GM23338 (cell line): ENCODE data around the gene UNC5C. TPM values are rescaled to one million over a fixed set of nuclear protein-coding genes. Genes with fewer than 3 reads are reported as not detected.

Experiments
- ATAC-seq: fragments of 200-7000 bp; cut with Tn5 transposase; 3 replicates; pipeline ENCODE4 v1.9.1; 2020
- DNase-seq: peaks from one replicate; pipeline ENCODE4 v3.0.0-alpha.2; 2015; ENCODE audit warnings: low spot score
- H2AFZ ChIP-seq: fragments of 200-600 bp; sonication (generic); 2 replicates; pipeline ENCODE4 v1.8.0; 2016; ENCODE audit warnings: antibody characterized with exemption, mild to moderate bottlenecking, moderate library complexity
- H3F3A ChIP-seq: fragments of 200-600 bp; sonication (generic); replicated peaks from 2 replicates; pipeline ENCODE4 v1.8.0; 2017; ENCODE audit warnings: antibody characterized with exemption, mixed run types, low read depth
- H3K27ac ChIP-seq: fragments of 200-600 bp; sonication (generic); 2 replicates; pipeline ENCODE4 v1.6.1; 2016; ENCODE audit warnings: low read depth
- H3K27me3 ChIP-seq: fragments of 200-600 bp; sonication (generic); 2 replicates; pipeline ENCODE4 v1.8.0; 2016; ENCODE audit warnings: mild to moderate bottlenecking, mixed run types, moderate library complexity; ENCODE audit not compliant: insufficient read depth
- H3K36me3 ChIP-seq: fragments of 200-600 bp; sonication (generic); 2 replicates; pipeline ENCODE4 v1.8.0; 2016; ENCODE audit warnings: mild to moderate bottlenecking; ENCODE audit not compliant: insufficient read depth
- H3K4me1 ChIP-seq: fragments of 200-600 bp; sonication (generic); 2 replicates; pipeline ENCODE4 v1.8.0; 2016; ENCODE audit warnings: mild to moderate bottlenecking, moderate library complexity; ENCODE audit not compliant: insufficient read depth
- H3K4me2 ChIP-seq: fragments of 200-600 bp; sonication (generic); 2 replicates; pipeline ENCODE4 v1.7.1; 2017; ENCODE audit warnings: mixed run types
- H3K4me3 ChIP-seq: fragments of 200-600 bp; sonication (generic); 2 replicates; pipeline ENCODE4 v1.6.1; 2016; ENCODE audit warnings: mixed run types
- H3K79me2 ChIP-seq: fragments of 200-600 bp; sonication (generic); replicated peaks from 2 replicates; pipeline ENCODE4 v1.8.0; 2017; ENCODE audit warnings: mild to moderate bottlenecking; ENCODE audit not compliant: insufficient read depth
- H3K9me2 ChIP-seq: fragments of 200-600 bp; sonication (generic); 2 replicates; pipeline ENCODE4 v1.8.0; 2017; ENCODE audit not compliant: insufficient read depth
- H4K20me1 ChIP-seq: fragments of 200-600 bp; sonication (generic); replicated peaks from 2 replicates; pipeline ENCODE4 v1.8.0; 2017; ENCODE audit warnings: mild to moderate bottlenecking; ENCODE audit not compliant: insufficient read depth
- H3K27ac Mint-ChIP-seq: 2 replicates; pipeline ENCODE4 v1.8.0; 2020; ENCODE audit warnings: inconsistent platforms, mild to moderate bottlenecking, moderate library complexity, mixed read lengths
- H3K27me3 Mint-ChIP-seq: 3 replicates; pipeline ENCODE4 v1.8.0; 2022; ENCODE audit warnings: low read depth, mild to moderate bottlenecking, moderate library complexity, mixed read lengths, inconsistent platforms; ENCODE audit not compliant: insufficient read depth, poor library complexity
- H3K36me3 Mint-ChIP-seq: 3 replicates; pipeline ENCODE4 v1.8.0; 2021; ENCODE audit warnings: low read depth, mild to moderate bottlenecking, inconsistent platforms, moderate library complexity, mixed read lengths
- H3K4me1 Mint-ChIP-seq: 3 replicates; pipeline ENCODE4 v1.8.0; 2020; ENCODE audit warnings: mild to moderate bottlenecking, inconsistent platforms, mixed read lengths
- H3K4me3 Mint-ChIP-seq: 3 replicates; pipeline ENCODE4 v1.8.0; 2021; ENCODE audit warnings: moderate library complexity, mild to moderate bottlenecking, inconsistent platforms, mixed read lengths
- H3K9me3 Mint-ChIP-seq: 3 replicates; pipeline ENCODE4 v1.8.0; 2020; ENCODE audit warnings: moderate library complexity, mild to moderate bottlenecking, inconsistent platforms, mixed read lengths
- CREB1 ChIP-seq: fragments of 250-450 bp; sonication (Bioruptor Pico); IDR thresholded peaks from 2 replicates; pipeline ENCODE4 v1.5.0; 2020; ENCODE audit warnings: low read depth, mild to moderate bottlenecking, moderate library complexity
- EZH2 ChIP-seq: fragments of 200-600 bp; sonication (generic); IDR thresholded peaks from one replicate; pipeline ENCODE4 v1.8.0; 2017; ENCODE audit warnings: antibody characterized with exemption, mild to moderate bottlenecking, low read depth; ENCODE audit not compliant: unreplicated experiment
- EZH2phosphoT487 ChIP-seq: fragments of 200-600 bp; sonication (generic); IDR thresholded peaks from one replicate; pipeline ENCODE4 v1.8.1; 2018; ENCODE audit warnings: antibody characterized with exemption; ENCODE audit not compliant: unreplicated experiment
- JUNB ChIP-seq: IDR thresholded peaks from one replicate; pipeline ENCODE4 v1.6.1; 2016; ENCODE audit warnings: antibody characterized with exemption; ENCODE audit not compliant: unreplicated experiment
- NANOG ChIP-seq: IDR thresholded peaks from 2 replicates; pipeline ENCODE4 v1.6.1; 2016; ENCODE audit warnings: antibody characterized with exemption, borderline replicate concordance
- STAT1 ChIP-seq: IDR thresholded peaks from one replicate; pipeline ENCODE4 v1.6.1; 2016; ENCODE audit warnings: antibody characterized with exemption; ENCODE audit not compliant: unreplicated experiment
- ZNF331 ChIP-seq: fragments of 250-450 bp; sonication (Bioruptor Pico); IDR thresholded peaks from 2 replicates; pipeline ENCODE4 v1.5.0; 2020; ENCODE audit warnings: low read depth, mild to moderate bottlenecking, moderate library complexity
- polyA plus RNA-seq: library from polyadenylated mRNA; unstranded; fragments of >200 nt; fragmentation: Nextera tagmentation; extraction: Ambion mirVana; gene quantifications from 2 replicates; pipeline ENCODE4 v1.2.1, GENCODE V29; 2016
- total RNA-seq: library from RNA; depleted of rRNA; stranded (reverse); fragments of >200 nt; shearing (Covaris generic); gene quantifications from 2 replicates; pipeline ENCODE4 v1.2.3, GENCODE V29; 2014
- TF ChIP-seq, protein P1 (sequence below), 2 experiments: fragments of 200-600 bp in 1 of 2; sonication (generic) in 1 of 2; conservative IDR thresholded peaks; 2 replicates each; pipeline versions ENCODE4 v1.5.1 to v1.6.1; 2016 to 2017; ENCODE audit warnings: antibody characterized with exemption in 2 of 2, low read depth in 2 of 2, mild to moderate bottlenecking in 2 of 2, moderate library complexity in 1 of 2
- TF ChIP-seq, protein P2 (sequence below): IDR thresholded peaks from 2 replicates; pipeline ENCODE4 v1.6.1; 2016; ENCODE audit warnings: antibody characterized with exemption

The UNC5C gene
- total and polyA plus RNA-seq, 2 experiments from 2014 or later: 0.08 to 0.21 TPM

DNA sequence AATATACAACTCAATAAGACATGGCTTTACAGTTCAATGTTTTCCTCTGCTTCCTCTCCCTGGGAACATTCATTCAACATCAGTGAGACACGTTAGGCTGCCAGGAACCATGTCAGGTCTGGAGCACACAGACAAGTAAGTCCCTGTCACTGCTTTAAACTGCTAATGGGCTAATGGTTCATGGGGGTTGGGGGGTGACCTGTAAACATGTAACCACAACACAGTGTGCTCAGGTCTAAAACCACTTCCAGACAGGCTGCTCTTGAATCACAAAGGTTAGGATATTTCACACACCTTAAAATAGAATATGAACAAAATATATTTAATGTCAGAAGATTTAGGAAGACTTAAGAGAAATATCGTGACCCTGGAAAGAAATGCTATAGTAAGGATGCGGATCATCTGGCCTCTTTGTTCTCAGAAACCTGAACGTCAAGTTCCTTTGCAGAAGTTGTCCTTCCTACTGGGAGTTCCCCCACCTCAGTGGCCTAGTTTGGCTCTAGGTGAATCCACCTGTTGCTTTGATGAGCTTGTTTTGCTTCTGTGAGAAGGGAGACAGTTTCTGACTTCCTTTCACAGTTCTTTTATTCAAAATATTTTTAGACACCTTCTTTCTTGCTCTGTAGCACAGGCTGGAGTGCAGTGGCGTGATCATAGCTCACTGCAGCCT is 359.9 kb downstream of the UNC5C start:
- no peaks in the 10 kb centered on the region for H3K27me3 ChIP-seq
- no peaks in the 10 kb centered on the region for H3K36me3 ChIP-seq
- no peak overlapping the region for H3K4me2 ChIP-seq
- no peak overlapping the region for H3K27ac ChIP-seq
- no peaks in the 10 kb centered on the region for H4K20me1 ChIP-seq
- H3K4me3 ChIP-seq: no peak overlapping the region
- H3F3A ChIP-seq: no peaks in the 10 kb centered on the region
- H2AFZ ChIP-seq: no peak overlapping the region
- Mint-ChIP-seq H3K4me3 (no peak overlapping the region), H3K4me1 (peaks cover 6% of the 10 kb centered on the region), H3K27me3 (peaks cover 10% of the 10 kb centered on the region), H3K36me3 (no peaks in the 10 kb centered on the region), H3K9me3 (no peaks in the 10 kb centered on the region), H3K27ac (no peak overlapping the region; the same call in 1 of the 2 replicates)
- no peaks in the 10 kb centered on the region for H3K79me2 ChIP-seq
- H3K9me2 ChIP-seq: no peaks in the 10 kb centered on the region
- TF ChIP-seq, protein P1, sequence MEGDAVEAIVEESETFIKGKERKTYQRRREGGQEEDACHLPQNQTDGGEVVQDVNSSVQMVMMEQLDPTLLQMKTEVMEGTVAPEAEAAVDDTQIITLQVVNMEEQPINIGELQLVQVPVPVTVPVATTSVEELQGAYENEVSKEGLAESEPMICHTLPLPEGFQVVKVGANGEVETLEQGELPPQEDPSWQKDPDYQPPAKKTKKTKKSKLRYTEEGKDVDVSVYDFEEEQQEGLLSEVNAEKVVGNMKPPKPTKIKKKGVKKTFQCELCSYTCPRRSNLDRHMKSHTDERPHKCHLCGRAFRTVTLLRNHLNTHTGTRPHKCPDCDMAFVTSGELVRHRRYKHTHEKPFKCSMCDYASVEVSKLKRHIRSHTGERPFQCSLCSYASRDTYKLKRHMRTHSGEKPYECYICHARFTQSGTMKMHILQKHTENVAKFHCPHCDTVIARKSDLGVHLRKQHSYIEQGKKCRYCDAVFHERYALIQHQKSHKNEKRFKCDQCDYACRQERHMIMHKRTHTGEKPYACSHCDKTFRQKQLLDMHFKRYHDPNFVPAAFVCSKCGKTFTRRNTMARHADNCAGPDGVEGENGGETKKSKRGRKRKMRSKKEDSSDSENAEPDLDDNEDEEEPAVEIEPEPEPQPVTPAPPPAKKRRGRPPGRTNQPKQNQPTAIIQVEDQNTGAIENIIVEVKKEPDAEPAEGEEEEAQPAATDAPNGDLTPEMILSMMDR (conservative IDR thresholded peaks at IDR 0.05; ENCODE audit: low read depth in 2 of 2): no peak
- TF ChIP-seq CREB1 (no peak), STAT1 (no peak)
- DNase-seq (no peak), ATAC-seq (no peak)
- no peaks in the 10 kb centered on the region for H3K4me1 ChIP-seq

GRCh38 chr4:95186666-95187065 is 362.1 kb downstream of the UNC5C start:
- no peak overlapping the region for H3K27ac Mint-ChIP-seq
- H3K27me3 Mint-ChIP-seq: peaks cover 9% of the 10 kb centered on the region

More at GRCh38 chr4:95186666-95187065, 362.1 kb downstream of the UNC5C start:
- no peaks in the 10 kb centered on the region for H3K36me3 Mint-ChIP-seq
- H3K4me2 ChIP-seq: no peak overlapping the region
- no peaks in the 10 kb centered on the region for H3K36me3 ChIP-seq
- ATAC-seq (no peak), DNase-seq (no peak)
- no peaks in the 10 kb centered on the region; the same call in 2 of the 3 replicates for H3K9me3 Mint-ChIP-seq
- H3K4me1 ChIP-seq: peaks cover 4% of the 10 kb centered on the region; the same call in 1 of the 2 replicates
- TF ChIP-seq NANOG: no peak
- no peak for TF ChIP-seq EZH2phosphoT487
- no peak for TF ChIP-seq STAT1
- TF ChIP-seq, protein P2, sequence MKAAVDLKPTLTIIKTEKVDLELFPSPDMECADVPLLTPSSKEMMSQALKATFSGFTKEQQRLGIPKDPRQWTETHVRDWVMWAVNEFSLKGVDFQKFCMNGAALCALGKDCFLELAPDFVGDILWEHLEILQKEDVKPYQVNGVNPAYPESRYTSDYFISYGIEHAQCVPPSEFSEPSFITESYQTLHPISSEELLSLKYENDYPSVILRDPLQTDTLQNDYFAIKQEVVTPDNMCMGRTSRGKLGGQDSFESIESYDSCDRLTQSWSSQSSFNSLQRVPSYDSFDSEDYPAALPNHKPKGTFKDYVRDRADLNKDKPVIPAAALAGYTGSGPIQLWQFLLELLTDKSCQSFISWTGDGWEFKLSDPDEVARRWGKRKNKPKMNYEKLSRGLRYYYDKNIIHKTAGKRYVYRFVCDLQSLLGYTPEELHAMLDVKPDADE: no peak
- TF ChIP-seq, protein P1 (conservative IDR thresholded peaks at IDR 0.05; ENCODE audit: low read depth in 2 of 2): no peak
- TF ChIP-seq JUNB: no peak
- no peak for TF ChIP-seq EZH2
- TF ChIP-seq ZNF331: no peak
- peaks cover 9% of the 10 kb centered on the region for H3K4me1 Mint-ChIP-seq
- no peak overlapping the region for H3K4me3 Mint-ChIP-seq
- no peaks in the 10 kb centered on the region for H3K79me2 ChIP-seq
- H3K27ac ChIP-seq: no peak overlapping the region
- H3F3A ChIP-seq: no peaks in the 10 kb centered on the region
- H3K9me2 ChIP-seq: no peaks in the 10 kb centered on the region
- H3K27me3 ChIP-seq: no peaks in the 10 kb centered on the region
- no peak overlapping the region for H3K4me3 ChIP-seq
- no peaks in the 10 kb centered on the region for H4K20me1 ChIP-seq
- H2AFZ ChIP-seq: no peak overlapping the region
